ENCODE data around the gene MYL7. TPM values are rescaled to one million over a fixed set of nuclear protein-coding genes. Genes with fewer than 3 reads are reported as not detected.

Gene MYL7
- total and polyA plus RNA-seq, 12 donors: 146 to 6,323 (median 1,764) TPM

DNA sequence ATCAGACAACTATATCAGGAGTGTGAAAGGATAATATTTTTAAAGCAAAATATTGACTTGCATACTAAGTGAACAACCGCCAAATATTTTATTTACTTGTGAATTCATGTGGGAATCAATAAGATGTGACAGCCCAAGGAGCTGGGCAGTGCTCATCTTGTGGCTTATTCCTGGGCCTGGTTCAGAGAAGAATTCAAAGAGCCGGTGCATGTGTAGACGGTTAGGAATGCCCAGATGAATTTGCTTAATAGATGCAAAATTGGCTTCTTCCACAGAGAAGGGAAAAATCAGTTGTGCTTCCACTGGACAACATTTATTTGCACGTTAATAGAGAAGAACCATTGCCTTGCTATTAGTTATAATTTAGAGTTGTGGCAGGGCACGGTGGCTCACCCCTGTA is 4.4 kb downstream of the MYL7 start:
- Histone ChIP-seq H3K4me3 (no peak overlapping the region), H3K9me3 (no peaks in the 10 kb centered on the region), H3K4me1 (peaks cover 0 to 51% (median 13%) of the 10 kb centered on the region in 9 donors), H3K27ac (peak overlapping the region in 2 of 10 donors; percentile 48 to 52), H3K36me3 (no peaks in the 10 kb centered on the region), H3K27me3 (no peaks in the 10 kb centered on the region)
- intact Hi-C loops (cut with DNase I): loop anchor here in 2 of 10 donors (5.0 to 10.0 kb wide), 2 partner anchors 58 to 61 kb away; no protein-coding TSS in a partner anchor
- DNase-seq (no peak), ATAC-seq (no peak)
- 80% methylated on average over 5 of the region's 5 CpGs for WGBS, 2 donors
- no peak for TF ChIP-seq CTCF (IDR thresholded peaks at IDR 0.05)

DNA sequence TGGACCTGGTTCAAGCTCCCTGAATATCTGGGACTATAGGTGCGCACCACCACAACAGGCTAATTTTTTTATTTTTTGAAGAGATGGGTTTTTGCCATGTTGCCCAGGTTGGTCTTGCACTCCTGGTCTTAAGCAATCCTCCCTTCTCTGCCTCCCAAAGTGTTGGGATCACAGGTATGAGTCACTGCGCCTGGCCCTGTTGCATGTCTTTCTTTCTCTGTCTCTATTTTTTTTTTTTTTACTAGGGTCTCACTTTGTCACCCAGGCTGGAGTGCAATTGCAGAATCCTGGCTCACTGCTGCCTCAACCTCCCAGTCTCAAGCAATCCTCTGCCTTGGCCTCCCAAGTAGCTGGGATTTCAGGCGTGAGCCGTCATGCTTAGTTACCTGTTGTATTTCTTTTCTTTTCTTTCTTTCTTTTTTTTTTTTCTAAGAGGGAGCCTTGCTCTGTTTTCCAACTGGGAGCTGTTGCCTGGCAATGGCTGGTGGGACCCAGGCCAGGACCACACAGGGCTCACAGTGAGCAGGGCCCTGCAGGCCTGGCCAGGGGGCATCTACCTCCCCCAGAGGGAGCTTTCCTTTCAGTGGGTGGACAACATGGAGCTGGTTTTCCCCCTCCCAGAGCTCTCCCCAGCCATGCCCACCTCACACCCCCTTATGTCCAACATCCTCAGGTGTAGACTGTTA is 6.0 kb downstream of the MYL7 start:
- no peaks in the 10 kb centered on the region for H3K36me3 ChIP-seq
- TF ChIP-seq CTCF (IDR thresholded peaks at IDR 0.05): no peak
- 81 to 86% methylated on average over 4 of the region's 4 CpGs for WGBS, 2 donors
- DNase-seq: peak in 1 of 2 donors; percentile 42
- peak overlapping the region in 7 of 10 donors; percentile 31 to 68 (median 52) for H3K27ac ChIP-seq
- H3K9me3 ChIP-seq: no peaks in the 10 kb centered on the region
- no peaks in the 10 kb centered on the region for H3K27me3 ChIP-seq
- peaks cover 0 to 48% (median 16%) of the 10 kb centered on the region in 9 donors for H3K4me1 ChIP-seq
- intact Hi-C loops (cut with DNase I): loop anchor here in 4 of 10 donors (5.0 to 10.0 kb wide), 3 partner anchors 60 to 67 kb away; partner anchors contain the start of gene YKT6 (in 1 of the 4)
- no peak for ATAC-seq
- no peak overlapping the region for H3K4me3 ChIP-seq

DNA sequence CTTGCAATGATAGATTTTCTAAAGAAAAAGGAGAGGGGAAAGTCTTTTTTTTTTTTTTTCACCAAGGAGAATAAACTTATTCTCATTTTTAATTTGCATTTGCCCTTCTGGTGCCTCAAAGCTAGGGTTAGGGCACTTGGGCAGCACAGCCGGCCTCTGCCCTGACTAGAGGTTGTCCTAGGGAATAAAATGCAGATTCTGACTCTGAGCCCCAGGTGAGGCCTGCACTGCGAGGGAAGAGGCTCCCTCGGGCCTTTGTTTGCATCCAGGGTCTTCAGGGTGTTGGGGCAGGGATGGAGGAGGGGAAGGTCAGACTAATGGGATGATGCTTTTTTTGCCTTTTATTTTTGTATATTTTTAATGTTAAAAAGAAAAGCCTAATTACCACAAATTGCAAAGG is 7.8 kb downstream of the MYL7 start:
- no peak overlapping the region for H3K4me3 ChIP-seq
- no peak for ATAC-seq
- whole genome bisulfite sequencing, 2 donors: 51% methylated on average over 3 of the region's 3 CpGs
- intact Hi-C loops (cut with DNase I): loop anchor here in 3 of 10 donors (5.0 to 10.0 kb wide), 3 partner anchors 62 to 69 kb away; partner anchors contain the start of gene YKT6 (in 1 of the 3)
- no peak for DNase-seq
- TF ChIP-seq CTCF (IDR thresholded peaks at IDR 0.05): no peak
- no peaks in the 10 kb centered on the region for H3K27me3 ChIP-seq
- H3K36me3 ChIP-seq: no peaks in the 10 kb centered on the region
- peaks cover 0 to 62% (median 16%) of the 10 kb centered on the region in 9 donors for H3K4me1 ChIP-seq
- no peaks in the 10 kb centered on the region for H3K9me3 ChIP-seq
- peak overlapping the region in 6 of 10 donors; percentile 63 to 84 (median 74) for H3K27ac ChIP-seq

GRCh38 chr7:44132039-44132438 is 9.1 kb downstream of the MYL7 start:
- Histone ChIP-seq H3K36me3 (no peaks in the 10 kb centered on the region), H3K27ac (peak overlapping the region; percentile 26 to 84 (median 70)), H3K27me3 (no peaks in the 10 kb centered on the region), H3K9me3 (peaks cover 0 to 8% (median 0%) of the 10 kb centered on the region in 11 donors), H3K4me1 (peaks cover 0 to 64% (median 16%) of the 10 kb centered on the region in 9 donors), H3K4me3 (no peak overlapping the region)
- 36 to 62% methylated on average over 2 of the region's 2 CpGs for WGBS, 2 donors
- ATAC-seq: peak; percentile 57 to 86 (median 79)
- intact Hi-C loops (cut with DNase I): loop anchor here in 3 of 10 donors (5.0 to 10.0 kb wide), 3 partner anchors 63 to 70 kb away; partner anchors contain the start of gene YKT6 (in 1 of the 3)
- TF ChIP-seq CTCF (IDR thresholded peaks at IDR 0.05): no peak
- DNase-seq: peak; percentile 32 to 64

Data from heart right ventricle (tissue), 16 donors.